Loucy (cell line): ENCODE measurements around the gene SAMD13.

ENCODE experiments used
- H2AFZ ChIP-seq: fragments of 200-600 bp; sonication (generic); 2 replicates; pipeline ENCODE4 v1.6.0; 2016; ENCODE audit warnings: antibody characterized with exemption, mild to moderate bottlenecking, low read length, moderate library complexity
- H3F3A ChIP-seq: fragments of 200-600 bp; 2 replicates; pipeline ENCODE4 v1.6.0; 2016; ENCODE audit warnings: antibody characterized with exemption, low read depth, mild to moderate bottlenecking
- H3K27me3 ChIP-seq: fragments of 200-600 bp; sonication (generic); 2 replicates; pipeline ENCODE4 v1.6.1; 2014; ENCODE audit warnings: low read length, mild to moderate bottlenecking; ENCODE audit not compliant: insufficient read depth, poor library complexity, severe bottlenecking
- H3K36me3 ChIP-seq: fragments of 200-600 bp; sonication (generic); 2 replicates; pipeline ENCODE4 v1.6.1; 2016; ENCODE audit warnings: low read length; ENCODE audit not compliant: insufficient read depth
- H3K4me1 ChIP-seq: fragments of 200-600 bp; sonication (generic); 2 replicates; pipeline ENCODE4 v1.5.1; 2014; ENCODE audit warnings: low read length, mild to moderate bottlenecking; ENCODE audit not compliant: insufficient read depth, poor library complexity, severe bottlenecking
- H3K4me2 ChIP-seq: fragments of 200-600 bp; sonication (generic); 2 replicates; pipeline ENCODE4 v1.6.0; 2014; ENCODE audit warnings: antibody characterized with exemption, low read length, low read depth, mild to moderate bottlenecking; ENCODE audit not compliant: poor library complexity, severe bottlenecking
- H3K4me3 ChIP-seq: fragments of 200-600 bp; sonication (generic); 2 replicates; pipeline ENCODE4 v1.5.1; 2014; ENCODE audit warnings: low read length, mild to moderate bottlenecking, mixed read lengths; ENCODE audit not compliant: poor library complexity, severe bottlenecking
- H3K79me2 ChIP-seq: fragments of 200-600 bp; sonication (generic); 2 replicates; pipeline ENCODE4 v1.6.1; 2014; ENCODE audit warnings: low read length; ENCODE audit not compliant: insufficient read depth
- H3K9ac ChIP-seq: fragments of 200-600 bp; sonication (generic); 2 replicates; pipeline ENCODE4 v1.6.0; 2014; ENCODE audit warnings: mild to moderate bottlenecking, low read depth, low read length, moderate library complexity; ENCODE audit not compliant: poor library complexity, severe bottlenecking
- H3K9me2 ChIP-seq: fragments of 200-600 bp; sonication (generic); replicated peaks from 2 replicates; pipeline ENCODE4 v1.6.1; 2016; ENCODE audit warnings: low read depth, low read length, mixed read lengths
- H3K9me3 ChIP-seq: fragments of 200-600 bp; sonication (generic); 2 replicates; pipeline ENCODE4 v1.6.1; 2014; ENCODE audit warnings: mild to moderate bottlenecking, antibody characterized with exemption, low read length, low read depth; ENCODE audit not compliant: insufficient read depth
- H4K20me1 ChIP-seq: fragments of 200-600 bp; sonication (generic); 2 replicates; pipeline ENCODE4 v1.6.0; 2014; ENCODE audit warnings: antibody characterized with exemption, low read length, mild to moderate bottlenecking; ENCODE audit not compliant: insufficient read depth, poor library complexity, severe bottlenecking
- CTCF ChIP-seq: fragments of 200-600 bp; sonication (generic); conservative IDR thresholded peaks from 2 replicates; pipeline ENCODE4 v1.5.1; 2014; ENCODE audit warnings: mild to moderate bottlenecking, antibody characterized with exemption, low read length
- EZH2phosphoT487 ChIP-seq: fragments of 200-600 bp; IDR thresholded peaks from 2 replicates; pipeline ENCODE4 v1.6.1; 2018; ENCODE audit warnings: antibody characterized with exemption, mild to moderate bottlenecking, moderate library complexity, borderline replicate concordance

Gene SAMD13

GRCh38 chr1:84267476-84267875 is 34.0 kb upstream of the SAMD13 start:
- Histone ChIP-seq H3K9me3 (no peaks in the 10 kb centered on the region), H3K79me2 (no peaks in the 10 kb centered on the region), H3K4me2 (no peak overlapping the region), H3K9me2 (no peaks in the 10 kb centered on the region), H4K20me1 (no peaks in the 10 kb centered on the region), H3K4me1 (peaks cover 17% of the 10 kb centered on the region), H3K27me3 (no peaks in the 10 kb centered on the region), H3K9ac (no peak overlapping the region), H3F3A (no peaks in the 10 kb centered on the region), H2AFZ (no peak overlapping the region), H3K36me3 (no peaks in the 10 kb centered on the region), H3K4me3 (no peak overlapping the region)
- TF ChIP-seq CTCF (no peak), EZH2phosphoT487 (no peak)

GRCh38 chr1:84268346-84268745 is 33.2 kb upstream of the SAMD13 start:
- Histone ChIP-seq H2AFZ (no peak overlapping the region), H3K27me3 (no peaks in the 10 kb centered on the region), H3K9ac (no peak overlapping the region), H3K4me2 (no peak overlapping the region), H3K4me1 (peaks cover 17% of the 10 kb centered on the region), H3K9me3 (no peaks in the 10 kb centered on the region), H3F3A (no peaks in the 10 kb centered on the region), H3K36me3 (no peaks in the 10 kb centered on the region), H4K20me1 (no peaks in the 10 kb centered on the region), H3K79me2 (no peaks in the 10 kb centered on the region), H3K9me2 (no peaks in the 10 kb centered on the region), H3K4me3 (no peak overlapping the region)
- no peak for TF ChIP-seq CTCF
- no peak for TF ChIP-seq EZH2phosphoT487

- no peaks in the 10 kb centered on the region for H3K79me2 ChIP-seq
- TF ChIP-seq CTCF (no peak), EZH2phosphoT487 (no peak)
- no peaks in the 10 kb centered on the region for H3F3A ChIP-seq
These were observed 32.2 kb upstream of the SAMD13 start for GRCh38 chr1:84269306-84269705.

More at GRCh38 chr1:84269306-84269705, 32.2 kb upstream of the SAMD13 start:
- no peaks in the 10 kb centered on the region for H3K27me3 ChIP-seq
- H4K20me1 ChIP-seq, result no peaks in the 10 kb centered on the region
- no peak overlapping the region for H2AFZ ChIP-seq
- no peak overlapping the region for H3K9ac ChIP-seq
- no peak overlapping the region for H3K4me3 ChIP-seq
- H3K4me2 ChIP-seq, result no peak overlapping the region
- no peaks in the 10 kb centered on the region for H3K36me3 ChIP-seq
- no peaks in the 10 kb centered on the region for H3K9me3 ChIP-seq
- H3K9me2 ChIP-seq, result no peaks in the 10 kb centered on the region
- peaks cover 17% of the 10 kb centered on the region for H3K4me1 ChIP-seq
